ENCODE measurements around the gene MACROH2A1. TPM values are rescaled to one million over a fixed set of nuclear protein-coding genes. Genes with fewer than 3 reads are reported as not detected.

The MACROH2A1 gene
- polyA plus RNA-seq, 1 of the 3 experiments (the other 2 are of a cell fraction): 165 TPM

- ChIA-PET POLR2A (no interaction called here), CTCF (no interaction called here)
- H3K4me1 ChIP-seq (ENCODE audit: control insufficient read depth in 1 of 2, insufficient read depth in 2 of 2, low read depth in 1 of 2, low read length in 1 of 2): peaks cover 8 to 26% of the 10 kb centered on the region in 2 experiments; a peak in 3 of 4 replicates
- H3K4me3 ChIP-seq (ENCODE audit: low read depth in 2 of 2, low read length in 1 of 2): no peak overlapping the region
- H3K9me2 ChIP-seq: no peaks in the 10 kb centered on the region
- 80% methylated on average over 2 of the region's 2 CpGs for WGBS (ENCODE audit: low lambda C conversion rate)
- H2AFZ ChIP-seq (ENCODE audit: low read depth): no peak overlapping the region
- no peak overlapping the region for H3K4me2 ChIP-seq
- TF ChIP-seq EP300 (IDR thresholded peaks at IDR 0.05; ENCODE audit: borderline replicate concordance in 1 of 2, low read depth in 1 of 2, low read length in 1 of 2) (no peak), SMC3 (IDR thresholded peaks at IDR 0.05; ENCODE audit: low read depth, low read length) (no peak), RCOR1 (IDR thresholded peaks at IDR 0.05; ENCODE audit: low read length) (no peak), ELF1 (IDR thresholded peaks at IDR 0.05) (no peak), ZBTB33 (IDR thresholded peaks at IDR 0.05; ENCODE audit: borderline replicate concordance, low read depth) (no peak), RAD21 (IDR thresholded peaks at IDR 0.05; ENCODE audit: low read length) (no peak), RXRA (IDR thresholded peaks at IDR 0.05; ENCODE audit: borderline replicate concordance, low read depth) (no peak)
- peaks cover 23% of the 10 kb centered on the region; the same call in 1 of the 2 replicates for H3K79me2 ChIP-seq (ENCODE audit: insufficient read depth)
- H3F3A ChIP-seq (replicated peaks; ENCODE audit: insufficient read depth): peaks cover 10% of the 10 kb centered on the region
- H3K9me3 ChIP-seq: no peaks in the 10 kb centered on the region
- H4K20me1 ChIP-seq (ENCODE audit: insufficient read depth): 0 out of 2 replicates have a peak, but pooled peaks cover 5% of the 10 kb centered on the region
- H3K9ac ChIP-seq: no peak overlapping the region
- DNase-seq: no peak
- peaks cover 38 to 73% of the 10 kb centered on the region in 2 experiments for H3K36me3 ChIP-seq (replicated peaks in 1 of 2; ENCODE audit: control insufficient read depth in 1 of 2, insufficient read depth in 2 of 2, low read length in 1 of 2)
- H3K27me3 ChIP-seq (ENCODE audit: insufficient read depth): no peaks in the 10 kb centered on the region
- no peak overlapping the region for H3K27ac ChIP-seq (ENCODE audit: low read depth in 2 of 2, low read length in 1 of 2)
These were observed 36.9 kb downstream of the MACROH2A1 start for GRCh38 chr5:135362102-135362501.

- Histone ChIP-seq H2AFZ (ENCODE audit: low read depth) (no peak overlapping the region), H4K20me1 (ENCODE audit: insufficient read depth) (0 out of 2 replicates have a peak, but pooled peaks cover 5% of the 10 kb centered on the region), H3K79me2 (ENCODE audit: insufficient read depth) (peaks cover 31% of the 10 kb centered on the region; the same call in 1 of the 2 replicates), H3K36me3 (replicated peaks in 1 of 2; ENCODE audit: control insufficient read depth in 1 of 2, insufficient read depth in 2 of 2, low read length in 1 of 2) (peaks cover 32 to 63% of the 10 kb centered on the region in 2 experiments), H3K4me1 (ENCODE audit: control insufficient read depth in 1 of 2, insufficient read depth in 2 of 2, low read depth in 1 of 2, low read length in 1 of 2) (peaks cover 10 to 38% of the 10 kb centered on the region in 2 experiments; a peak in 3 of 4 replicates), H3K4me2 (no peak overlapping the region), H3K27ac (ENCODE audit: low read depth in 2 of 2, low read length in 1 of 2) (no peak overlapping the region; a peak in 1 of 4 replicates), H3K9ac (no peak overlapping the region), H3K9me2 (no peaks in the 10 kb centered on the region), H3K4me3 (ENCODE audit: low read depth in 2 of 2, low read length in 1 of 2) (no peak overlapping the region), H3F3A (replicated peaks; ENCODE audit: insufficient read depth) (peaks cover 10% of the 10 kb centered on the region), H3K27me3 (ENCODE audit: insufficient read depth) (no peaks in the 10 kb centered on the region), H3K9me3 (no peaks in the 10 kb centered on the region)
- DNase-seq: no peak
- 96% methylated on average over 14 of the region's 16 CpGs for WGBS (ENCODE audit: low lambda C conversion rate)
- TF ChIP-seq ZBTB33 (IDR thresholded peaks at IDR 0.05; ENCODE audit: borderline replicate concordance, low read depth) (no peak), EZH2phosphoT487 (IDR thresholded peaks at IDR 0.05; ENCODE audit: borderline replicate concordance, low read depth) (no peak), JUND (IDR thresholded peaks at IDR 0.05) (no peak), RXRA (IDR thresholded peaks at IDR 0.05; ENCODE audit: borderline replicate concordance, low read depth) (no peak), POLR2AphosphoS5 (IDR thresholded peaks at IDR 0.05; ENCODE audit: low read depth, low read length) (no peak), NRF1 (IDR thresholded peaks at IDR 0.05; ENCODE audit: low read depth, low read length) (no peak), FOXJ3 (CRISPR knock-in tag; IDR thresholded peaks at IDR 0.05) (no peak), RAD21 (IDR thresholded peaks at IDR 0.05; ENCODE audit: low read length) (no peak), RCOR1 (IDR thresholded peaks at IDR 0.05; ENCODE audit: low read length) (no peak), EP300 (IDR thresholded peaks at IDR 0.05; ENCODE audit: borderline replicate concordance in 1 of 2, low read depth in 1 of 2, low read length in 1 of 2) (no peak), TAF1 (IDR thresholded peaks at IDR 0.05; ENCODE audit: borderline replicate concordance, low read depth, low read length) (no peak), TEAD4 (IDR thresholded peaks at IDR 0.05; ENCODE audit: borderline replicate concordance, insufficient read depth) (no peak), FOSL2 (IDR thresholded peaks at IDR 0.05; ENCODE audit: borderline replicate concordance, low read depth) (no peak)
- ChIA-PET POLR2A (interaction anchor here (0.8 kb wide), 1 partner anchor 15 kb away, joined by 3 read pairs; no protein-coding TSS in a partner anchor), CTCF (interaction anchor here (0.6 to 1.7 kb wide), 3 partner anchors 9 to 28 kb away, joined by 3 to 4 read pairs (median 4); no protein-coding TSS in a partner anchor)
These were observed 38.5 kb downstream of the MACROH2A1 start for GRCh38 chr5:135360278-135361274.

Measured in SK-N-SH (cell line).